DND-41 (cell line): Measurements from ENCODE around the gene RNF130.

ENCODE experiments used
- ATAC-seq: fragments of 200-7000 bp; cut with Tn5 transposase; 3 replicates; pipeline ENCODE4 v1.9.1; 2021; ENCODE audit warnings: low read depth; ENCODE audit not compliant: insufficient read depth
- DNase-seq: peaks from one replicate; pipeline ENCODE4 v3.0.0-alpha.2; 2020
- H2AFZ ChIP-seq: 2 replicates; pipeline ENCODE4 v1.6.0; 2012; ENCODE audit warnings: low read depth, low read length
- H3K27ac ChIP-seq: 2 replicates; pipeline ENCODE4 v1.5.1; 2012; ENCODE audit warnings: low read length, inconsistent platforms
- H3K27me3 ChIP-seq: fragments of 200-600 bp; sonication (generic); 2 replicates; pipeline ENCODE4 v1.6.0; 2012; ENCODE audit warnings: low read length, mild to moderate bottlenecking, inconsistent platforms; ENCODE audit not compliant: insufficient read depth, poor library complexity
- H3K36me3 ChIP-seq: 2 replicates; pipeline ENCODE4 v1.5.1; 2012; ENCODE audit warnings: low read length, inconsistent platforms; ENCODE audit not compliant: insufficient read depth
- H3K4me1 ChIP-seq: 2 replicates; pipeline ENCODE4 v1.5.1; 2012; ENCODE audit warnings: mild to moderate bottlenecking, low read length; ENCODE audit not compliant: insufficient read depth
- H3K4me2 ChIP-seq: 2 replicates; pipeline ENCODE4 v1.6.0; 2012; ENCODE audit warnings: mild to moderate bottlenecking, moderate library complexity, low read length, inconsistent platforms; ENCODE audit not compliant: insufficient read depth
- H3K4me3 ChIP-seq, 2 experiments: fragments of 200-600 bp in 1 of 2; shearing (Covaris generic) in 1 of 2; 2 replicates each; pipeline ENCODE4 v1.5.1; 2012 to 2016; ENCODE audit warnings: inconsistent platforms in 2 of 2, low read length in 2 of 2, mild to moderate bottlenecking in 2 of 2, low read depth in 1 of 2, moderate library complexity in 1 of 2
- H3K79me2 ChIP-seq: 2 replicates; pipeline ENCODE4 v1.6.0; 2012; ENCODE audit warnings: low read length, inconsistent platforms; ENCODE audit not compliant: insufficient read depth
- H3K9ac ChIP-seq: 2 replicates; pipeline ENCODE4 v1.6.0; 2012; ENCODE audit warnings: low read depth, mild to moderate bottlenecking, inconsistent platforms, low read length, moderate library complexity
- H3K9me3 ChIP-seq: 2 replicates; pipeline ENCODE4 v1.5.1; 2012; ENCODE audit warnings: low read length, moderate library complexity, mild to moderate bottlenecking, inconsistent platforms; ENCODE audit not compliant: insufficient read depth, severe bottlenecking
- H4K20me1 ChIP-seq: 2 replicates; pipeline ENCODE4 v1.6.0; 2012; ENCODE audit warnings: low read length; ENCODE audit not compliant: insufficient read depth
- CTCF ChIP-seq: IDR thresholded peaks from 2 replicates; pipeline ENCODE4 v1.5.1; 2012; ENCODE audit warnings: borderline replicate concordance, low read length, moderate library complexity, mild to moderate bottlenecking; ENCODE audit not compliant: poor library complexity, severe bottlenecking; ENCODE audit errors: extremely low read depth
- EZH2 ChIP-seq: IDR thresholded peaks from 3 replicates; pipeline ENCODE4 v1.6.1; 2012; ENCODE audit warnings: borderline replicate concordance, low read depth, mild to moderate bottlenecking, moderate library complexity, low read length, inconsistent platforms; ENCODE audit not compliant: severe bottlenecking

RNF130 gene

GRCh38 chr5:179914032-179914755 is 157.4 kb downstream of the RNF130 start:
- H3K9ac ChIP-seq, result no peak overlapping the region
- TF ChIP-seq CTCF (no peak), EZH2 (no peak)
- no peaks in the 10 kb centered on the region for H3K27me3 ChIP-seq
- no peak overlapping the region for H3K27ac ChIP-seq
- H2AFZ ChIP-seq, result no peak overlapping the region
- H4K20me1 ChIP-seq, result no peaks in the 10 kb centered on the region; the same call in 1 of the 2 replicates
- H3K4me1 ChIP-seq, result no peaks in the 10 kb centered on the region
- DNase-seq, result no peak
- no peak overlapping the region for H3K4me2 ChIP-seq
- no peaks in the 10 kb centered on the region for H3K36me3 ChIP-seq
- no peak for ATAC-seq
- H3K79me2 ChIP-seq, result no peaks in the 10 kb centered on the region
- no peaks in the 10 kb centered on the region for H3K9me3 ChIP-seq
- no peak overlapping the region for H3K4me3 ChIP-seq

- no peaks in the 10 kb centered on the region for H3K9me3 ChIP-seq
- no peaks in the 10 kb centered on the region for H3K36me3 ChIP-seq
- no peak for DNase-seq
- no peaks in the 10 kb centered on the region; the same call in 1 of the 2 replicates for H4K20me1 ChIP-seq
- peaks cover 4% of the 10 kb centered on the region; the same call in 1 of the 2 replicates for H3K4me1 ChIP-seq
- H3K4me2 ChIP-seq, result no peak overlapping the region
- no peak overlapping the region for H3K9ac ChIP-seq
- no peak overlapping the region for H2AFZ ChIP-seq
- no peaks in the 10 kb centered on the region for H3K27me3 ChIP-seq
- no peak for ATAC-seq
- no peaks in the 10 kb centered on the region for H3K79me2 ChIP-seq
- no peak overlapping the region for H3K27ac ChIP-seq
- no peak overlapping the region for H3K4me3 ChIP-seq
- TF ChIP-seq CTCF, result no peak
- no peak for TF ChIP-seq EZH2
Measured at GRCh38 chr5:179913461-179913860, 158.1 kb downstream of the RNF130 start.

GRCh38 chr5:179912951-179913350 is 158.6 kb downstream of the RNF130 start:
- no peak overlapping the region for H3K27ac ChIP-seq
- peaks cover 9% of the 10 kb centered on the region for H3K4me1 ChIP-seq
- H4K20me1 ChIP-seq, result no peaks in the 10 kb centered on the region; the same call in 1 of the 2 replicates
- no peaks in the 10 kb centered on the region for H3K36me3 ChIP-seq
- H3K9ac ChIP-seq, result no peak overlapping the region
- H3K27me3 ChIP-seq, result no peaks in the 10 kb centered on the region
- H3K4me3 ChIP-seq, result no peak overlapping the region
- H2AFZ ChIP-seq, result no peak overlapping the region
- no peaks in the 10 kb centered on the region for H3K79me2 ChIP-seq
- H3K4me2 ChIP-seq, result no peak overlapping the region
- H3K9me3 ChIP-seq, result no peaks in the 10 kb centered on the region
- TF ChIP-seq EZH2, result no peak
- TF ChIP-seq CTCF, result no peak
- ATAC-seq, result no peak
- DNase-seq, result no peak
